NCI-H1092 treated with DMSO at 0.1 percent for 48 hours (cell line): ENCODE measurements around the gene SLCO1B3.
"Not testable (repeated sequence)": the region's sequence is repeated elsewhere in the genome, so short reads cannot be mapped to it uniquely, and the experiment has no call there.

Source experiments
- DNase-seq: peaks from one replicate; lab custom pipeline; 2025; lab: John Stamatoyannopoulos, UW

SLCO1B3 gene

GRCh38 chr12:20810487-20810886 lies at the start of gene SLCO1B3:
SLCO1B3 (plus strand) TSS chr12:20810705; CDS start chr12:20815739, 5,034 bp downstream.
- no peak for DNase-seq

- no peak for DNase-seq
These were observed 33.1 kb upstream of the SLCO1B3 start for GRCh38 chr12:20777420-20777819.

- DNase-seq: no peak
These were observed 31.5 kb upstream of the SLCO1B3 start for GRCh38 chr12:20778969-20779368.

- not testable (repeated sequence) for DNase-seq
These were observed 30.5 kb upstream of the SLCO1B3 start for GRCh38 chr12:20779971-20780370.

GRCh38 chr12:20783796-20784357 lies 26.6 kb upstream of the SLCO1B3 start:
- DNase-seq: not testable (repeated sequence)

- DNase-seq: no peak
These were observed 17.5 kb upstream of the SLCO1B3 start for GRCh38 chr12:20792971-20793370.

- DNase-seq: no peak
These were observed 12.0 kb upstream of the SLCO1B3 start for GRCh38 chr12:20798554-20798953.

GRCh38 chr12:20800160-20800559 lies 10.3 kb upstream of the SLCO1B3 start:
- no peak for DNase-seq

- DNase-seq: no peak
These were observed 9.5 kb upstream of the SLCO1B3 start for GRCh38 chr12:20801035-20801434.

GRCh38 chr12:20805921-20806320 lies 4.6 kb upstream of the SLCO1B3 start:
- DNase-seq: no peak

GRCh38 chr12:20807192-20808080 lies 3.1 kb upstream of the SLCO1B3 start:
- no peak for DNase-seq

- no peak for DNase-seq
These were observed 2.0 kb upstream of the SLCO1B3 start for GRCh38 chr12:20808521-20808920.

- no peak for DNase-seq
These were observed 5.1 kb downstream of the SLCO1B3 start for GRCh38 chr12:20815574-20815973.

GRCh38 chr12:20822415-20822814 lies 11.9 kb downstream of the SLCO1B3 start:
- DNase-seq: no peak

GRCh38 chr12:20822925-20823324 lies 12.4 kb downstream of the SLCO1B3 start:
- DNase-seq: no peak

GRCh38 chr12:20829919-20830318 lies 19.4 kb downstream of the SLCO1B3 start:
- no peak for DNase-seq

- no peak for DNase-seq
These were observed 20.0 kb downstream of the SLCO1B3 start for GRCh38 chr12:20830456-20830855.

GRCh38 chr12:20832911-20833310 lies 22.4 kb downstream of the SLCO1B3 start:
- DNase-seq: no peak

GRCh38 chr12:20852649-20853048 lies 42.1 kb downstream of the SLCO1B3 start:
- no peak for DNase-seq

- DNase-seq: no peak
These were observed 52.6 kb downstream of the SLCO1B3 start for GRCh38 chr12:20863056-20863455.

GRCh38 chr12:20865873-20866272 lies 55.4 kb downstream of the SLCO1B3 start:
- no peak for DNase-seq

GRCh38 chr12:20868277-20868676 lies 57.8 kb downstream of the SLCO1B3 start:
- DNase-seq: no peak

GRCh38 chr12:20883288-20883687 lies 72.8 kb downstream of the SLCO1B3 start:
- no peak for DNase-seq

GRCh38 chr12:20885116-20885515 lies 74.6 kb downstream of the SLCO1B3 start:
- DNase-seq: no peak
